NCI-H2171 (cell line): ENCODE results near the gene COPB2.

ENCODE experiments used
- DNase-seq: peaks from one replicate; lab custom pipeline; 2025; lab: John Stamatoyannopoulos, UW

The COPB2 gene

DNA sequence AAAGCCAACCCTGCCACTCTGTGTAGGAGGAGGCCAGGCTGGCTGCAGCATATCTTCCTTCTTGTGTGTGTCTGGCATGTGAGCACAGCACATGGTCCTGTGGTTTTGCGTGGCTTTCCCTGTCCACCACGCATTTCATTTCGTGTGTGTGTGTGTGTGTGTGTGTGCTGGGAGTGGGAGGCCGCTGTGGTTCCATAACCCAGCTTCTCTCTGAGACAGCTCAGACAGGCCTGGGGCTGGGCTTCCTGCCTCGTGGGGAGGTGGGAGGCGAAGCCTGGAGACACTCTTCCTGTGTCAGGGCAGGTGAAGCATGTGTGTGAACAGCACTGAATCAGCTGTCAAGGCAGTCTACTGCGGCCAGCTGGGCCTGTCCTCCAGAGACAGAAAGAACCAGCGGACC, 61.6 kb downstream of the COPB2 start:
- no peak for DNase-seq

GRCh38 chr3:139327231-139327630, 62.2 kb downstream of the COPB2 start:
- no peak for DNase-seq

DNA sequence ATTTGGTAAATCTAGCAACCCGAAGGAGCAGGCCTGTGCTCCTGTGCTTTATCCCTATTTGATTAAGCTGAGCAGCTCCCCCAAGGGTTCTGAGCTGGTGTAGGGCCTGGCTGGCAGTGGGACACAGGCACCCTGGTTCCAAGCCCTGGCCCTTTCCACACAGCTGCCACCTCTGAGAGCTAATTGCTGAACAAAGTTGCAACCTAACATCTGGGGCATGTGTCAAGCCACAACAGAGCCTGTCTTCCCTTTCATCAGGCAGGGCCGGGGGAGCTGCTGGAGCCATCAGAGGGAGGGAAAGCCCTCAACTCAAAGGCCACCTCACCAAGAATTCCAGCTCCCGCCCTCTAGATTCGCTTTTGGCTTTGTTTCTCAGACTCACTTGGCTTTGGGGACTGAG, 62.7 kb downstream of the COPB2 start:
- DNase-seq: no peak

- DNase-seq: no peak
Measured at GRCh38 chr3:139326131-139326530, 63.3 kb downstream of the COPB2 start.

GRCh38 chr3:139325551-139325950, 63.9 kb downstream of the COPB2 start:
- DNase-seq: no peak

- no peak for DNase-seq
Measured at GRCh38 chr3:139324456-139324855, 65.0 kb downstream of the COPB2 start.

DNA sequence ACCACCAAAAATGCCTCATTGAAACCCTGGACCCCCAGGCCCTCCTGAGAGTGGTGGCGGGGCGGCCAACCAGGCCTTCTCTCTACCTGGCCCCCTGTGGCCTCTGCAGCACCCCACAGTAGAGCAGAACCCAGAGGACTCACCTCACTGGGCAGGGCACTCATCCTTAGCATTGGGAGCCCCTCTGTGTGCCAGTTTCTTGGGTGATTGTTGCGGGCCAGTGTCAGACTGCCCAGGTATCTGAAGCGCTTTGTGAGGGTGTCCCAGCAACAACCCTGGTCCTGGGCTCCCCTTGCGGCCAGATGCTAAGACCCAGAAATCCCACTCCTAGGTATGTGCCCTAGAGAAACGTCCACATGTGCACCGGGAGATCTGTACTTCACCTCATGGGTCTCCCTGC, 66.3 kb downstream of the COPB2 start:
- no peak for DNase-seq

GRCh38 chr3:139322346-139322745, 67.1 kb downstream of the COPB2 start:
- no peak for DNase-seq

GRCh38 chr3:139320551-139321309, 68.7 kb downstream of the COPB2 start:
- DNase-seq: no peak

DNA sequence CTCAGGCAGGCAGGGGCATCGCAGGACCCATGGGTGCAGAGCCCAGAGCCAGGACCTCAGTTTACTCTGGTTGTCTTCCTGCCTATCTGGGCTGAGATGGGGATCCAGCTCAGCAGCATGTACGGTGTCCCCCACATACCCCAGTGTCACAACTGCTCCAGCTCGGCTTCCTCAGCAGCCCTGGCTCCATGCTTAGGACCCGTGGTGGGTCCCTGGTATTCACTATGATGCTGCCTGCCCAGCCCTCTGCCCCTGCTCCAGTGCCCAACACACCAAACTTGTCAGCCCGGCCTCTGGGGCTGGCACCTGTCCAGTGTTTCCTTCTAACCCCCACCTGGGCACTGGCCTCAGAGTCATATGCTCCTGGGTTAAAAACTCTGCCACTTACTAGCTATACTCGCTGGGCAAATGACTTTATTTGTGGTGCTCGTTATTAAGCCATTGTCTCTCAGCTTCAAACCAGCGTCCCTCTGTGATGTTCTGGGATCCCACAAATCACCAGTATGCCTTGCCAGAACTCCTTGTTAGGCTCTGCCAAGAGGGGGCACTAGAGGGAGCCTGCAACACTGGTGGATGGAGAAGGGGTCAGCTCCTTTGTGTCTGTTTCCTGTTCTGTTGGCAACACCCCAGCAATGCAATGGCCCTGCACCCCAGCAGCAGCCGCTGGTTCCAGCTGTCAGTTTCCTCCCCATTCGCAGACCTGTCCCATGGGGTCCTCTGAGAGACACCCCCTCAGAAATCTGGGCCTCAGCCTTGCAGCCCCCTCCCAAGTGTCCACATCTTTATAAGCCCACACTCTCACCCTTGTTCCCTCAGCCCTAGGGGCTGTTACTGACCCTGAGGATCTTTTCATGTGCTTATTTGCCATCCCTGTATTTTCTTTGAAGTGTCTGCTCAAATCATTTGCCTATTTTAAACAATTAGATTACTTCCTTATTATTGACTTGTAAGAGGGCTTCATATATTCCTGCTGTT, 69.7 kb downstream of the COPB2 start:
- no peak for DNase-seq

DNA sequence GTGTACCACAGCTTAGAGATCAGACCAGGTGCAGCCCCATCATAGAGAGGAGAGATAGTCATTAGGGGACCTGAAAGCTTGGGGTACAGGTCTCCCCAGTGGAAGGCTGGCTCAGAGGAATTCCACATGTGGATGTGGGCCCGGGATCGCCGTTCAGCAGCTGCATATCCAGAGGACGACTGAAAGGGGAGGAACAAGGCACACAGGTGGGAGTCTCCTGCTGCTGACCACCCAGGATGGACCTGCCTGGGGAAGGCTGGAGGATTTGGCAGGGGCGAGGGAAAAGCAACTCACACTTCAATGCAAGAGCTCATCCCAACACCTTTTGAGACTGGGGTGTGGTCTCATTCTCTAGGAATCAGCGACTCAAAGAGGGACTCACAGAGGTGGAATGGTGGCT, 70.6 kb downstream of the COPB2 start:
- DNase-seq: no peak

- no peak for DNase-seq
Measured at GRCh38 chr3:139318431-139318816, 71.0 kb downstream of the COPB2 start.

GRCh38 chr3:139317660-139318430, 71.6 kb downstream of the COPB2 start:
- no peak for DNase-seq

GRCh38 chr3:139317215-139317614, 72.2 kb downstream of the COPB2 start:
- DNase-seq: no peak

- DNase-seq: no peak
Measured at GRCh38 chr3:139313921-139314320, 75.5 kb downstream of the COPB2 start.

GRCh38 chr3:139312959-139313358, 76.5 kb downstream of the COPB2 start:
- no peak for DNase-seq

GRCh38 chr3:139312416-139312815, 77.0 kb downstream of the COPB2 start:
- DNase-seq: no peak

GRCh38 chr3:139311557-139311956, 77.9 kb downstream of the COPB2 start:
- no peak for DNase-seq

DNA sequence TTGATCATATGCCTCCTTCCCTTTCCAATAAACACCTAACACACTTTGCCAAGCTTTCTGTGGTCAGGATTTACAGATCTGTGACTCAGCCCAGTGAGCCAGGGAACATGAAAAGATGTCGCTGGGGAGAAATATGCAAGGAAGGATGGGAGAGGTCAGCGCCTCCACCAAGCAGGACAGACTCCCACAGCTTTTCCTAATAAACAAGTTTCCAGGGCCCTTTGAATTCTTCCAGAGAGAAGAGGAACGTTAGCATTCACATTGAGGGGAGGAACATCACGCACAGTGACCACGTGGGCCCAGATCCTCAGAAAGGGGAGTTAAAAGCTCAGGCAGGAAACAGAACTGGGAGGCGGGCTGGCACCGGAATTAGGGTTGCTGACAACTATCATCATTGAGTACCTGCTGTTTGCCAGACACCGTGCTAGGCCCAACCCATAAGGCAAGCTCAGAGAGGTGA, 78.9 kb downstream of the COPB2 start:
- DNase-seq: no peak

- DNase-seq: no peak
Measured at GRCh38 chr3:139309880-139310279, 79.6 kb downstream of the COPB2 start.

DNA sequence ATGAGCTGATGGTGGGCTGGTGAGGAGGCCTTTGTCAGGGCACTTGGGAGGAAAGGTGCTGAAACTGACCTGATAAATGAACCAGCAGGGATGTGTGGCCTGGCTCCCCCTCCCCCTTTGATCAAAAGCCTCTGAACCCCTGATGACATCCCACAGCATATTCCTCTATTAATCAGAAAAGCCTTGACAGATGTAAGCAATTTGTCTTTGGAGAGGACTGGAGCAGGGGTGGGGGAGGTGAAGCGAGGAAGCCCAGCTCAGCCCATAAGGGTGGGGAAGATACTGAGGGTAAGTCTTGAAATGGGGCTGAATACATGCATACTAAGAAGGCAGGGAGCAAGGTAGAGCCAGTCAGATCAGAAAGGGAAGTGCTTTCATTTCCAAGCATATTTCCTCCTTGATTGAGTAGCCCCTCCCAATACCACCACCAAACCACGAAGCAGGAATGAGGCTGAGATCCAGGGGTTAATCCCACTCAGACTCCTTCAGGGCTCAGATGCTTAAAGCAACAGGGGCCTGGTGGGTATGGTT, 80.3 kb downstream of the COPB2 start:
- DNase-seq: no peak

DNA sequence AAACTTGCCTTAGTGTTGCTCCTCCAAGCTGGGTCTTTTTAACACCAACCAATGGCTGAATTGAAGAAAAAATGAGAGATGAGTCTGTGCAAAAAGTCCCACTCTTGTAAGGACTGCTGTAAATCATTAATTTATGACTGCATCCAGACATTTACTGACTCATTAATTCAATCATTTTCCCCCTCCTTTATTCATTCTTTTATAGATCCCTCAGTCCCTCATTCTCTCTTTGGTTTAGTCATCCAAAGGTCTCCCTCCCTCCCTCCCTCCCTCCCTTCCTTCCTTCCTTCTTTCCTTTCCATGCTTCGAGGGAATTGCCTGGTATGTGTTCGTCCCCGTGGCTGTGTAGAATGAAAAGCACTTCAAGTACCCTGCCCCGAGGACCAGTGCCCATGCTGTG, 80.9 kb downstream of the COPB2 start:
- DNase-seq: no peak
